Measurements from ENCODE around the gene TST.

- TF ChIP-seq CTCF (IDR thresholded peaks at IDR 0.05) (no peak), POLR2A (IDR thresholded peaks at IDR 0.05) (no peak)
These were observed 42.5 kb upstream of the TST start for GRCh38 chr22:37061611-37062375.
